Placental epithelial cell (primary cell): Measurements from ENCODE around the gene BORCS8. TPM values are rescaled to one million over a fixed set of nuclear protein-coding genes. Genes with fewer than 3 reads are reported as not detected.

Experiments used
- small RNA-seq: library from RNA; depleted of rRNA; stranded (forward); fragments of <200 nt; gene quantifications from one replicate; pipeline ENCODE3, GENCODE V24; 2012
- total RNA-seq: library from RNA; depleted of rRNA; stranded (reverse); fragments of >200 nt; gene quantifications from 2 replicates; pipeline ENCODE4 v1.2.3, GENCODE V29; 2012

The BORCS8 gene
- total RNA-seq = 11.0 and 15.7 TPM in 2 replicates

GRCh38 chr19:19192078-19192882 is at the start of gene BORCS8, which contains the start of gene RFXANK:
BORCS8 (minus strand) TSS chr19:19192152; CDS start chr19:19192117, 35 bp downstream.
RFXANK (plus strand) TSS chr19:19192258; CDS start chr19:19193947, 1,689 bp downstream.

GRCh38 chr19:19211499-19212420 is 19.8 kb upstream of the BORCS8 start, which contains the start of gene NCAN:
NCAN (plus strand) TSS chr19:19211958; CDS start chr19:19216954, 4,996 bp downstream.

GRCh38 chr19:19203012-19203856 is 11.3 kb upstream of the BORCS8 start, which contains the start of gene NR2C2AP:
NR2C2AP (minus strand) TSS chr19:19203414; CDS start chr19:19203060, 354 bp downstream.

GRCh38 chr19:19170053-19170872 is 21.7 kb downstream of the BORCS8 start, which contains the start of gene MEF2B:
MEF2B (minus strand) TSS chr19:19170263; CDS start chr19:19150735, 19,528 bp downstream.

GRCh38 chr19:19138109-19138981 is 53.6 kb downstream of the BORCS8 start, which contains the start of gene TMEM161A:
TMEM161A (minus strand) TSS chr19:19138478; CDS start chr19:19138428, 50 bp downstream.

Small RNA genes lying within 50 kb of the gene (small RNA-seq; reads per million reads assigned to genes)
- not detected for gene RNU6-1028P

Other genes with a start within 250 kb of the BORCS8 start
- 23.9 and 25.7 TPM in 2 replicates for gene SUGP2, start 158.6 kb downstream of the BORCS8 start, total RNA-seq
- gene ARMC6, start 158.5 kb downstream of the BORCS8 start, total RNA-seq = 27.1 and 41.2 TPM in 2 replicates
- 8.5 and 12.6 TPM in 2 replicates for gene SLC25A42, start 128.2 kb downstream of the BORCS8 start, total RNA-seq
- gene TMEM161A, start 53.7 kb downstream of the BORCS8 start, total RNA-seq = 16.1 TPM in 2 replicates
- gene MEF2B, start 21.9 kb downstream of the BORCS8 start, total RNA-seq = 0.39 TPM in 1 of 2 replicates, not detected in the other
- 53.6 and 64.8 TPM in 2 replicates for gene RFXANK, start 106 bp upstream of the BORCS8 start, total RNA-seq
- gene NR2C2AP, start 11.3 kb upstream of the BORCS8 start, total RNA-seq = 7.6 and 9.0 TPM in 2 replicates
- under 0.01 TPM in 1 of 2 replicates, not detected in the other for gene NCAN, start 19.8 kb upstream of the BORCS8 start, total RNA-seq
- 1.2 and 2.0 TPM in 2 replicates for gene TM6SF2, start 81.1 kb upstream of the BORCS8 start, total RNA-seq
- 27.1 and 33.4 TPM in 2 replicates for gene SUGP1, start 128.4 kb upstream of the BORCS8 start, total RNA-seq
- 47.5 and 64.8 TPM in 2 replicates for gene MAU2, start 128.7 kb upstream of the BORCS8 start, total RNA-seq
- gene GATAD2A, start 213.5 kb upstream of the BORCS8 start, total RNA-seq = 55.0 and 69.0 TPM in 2 replicates